HG02571 (cell line): ENCODE measurements around the gene GLG1.
"Not testable (repeated sequence)": the region's sequence is repeated elsewhere in the genome, so short reads cannot be mapped to it uniquely, and the experiment has no call there.

Experiments
- ATAC-seq: cut with Tn5 transposase; IDR thresholded peaks from one replicate; pipeline ENCODE4 v1.9.1; 2021; ENCODE audit warnings: mild to moderate bottlenecking, moderate library complexity; ENCODE audit not compliant: unreplicated experiment

The GLG1 gene

DNA sequence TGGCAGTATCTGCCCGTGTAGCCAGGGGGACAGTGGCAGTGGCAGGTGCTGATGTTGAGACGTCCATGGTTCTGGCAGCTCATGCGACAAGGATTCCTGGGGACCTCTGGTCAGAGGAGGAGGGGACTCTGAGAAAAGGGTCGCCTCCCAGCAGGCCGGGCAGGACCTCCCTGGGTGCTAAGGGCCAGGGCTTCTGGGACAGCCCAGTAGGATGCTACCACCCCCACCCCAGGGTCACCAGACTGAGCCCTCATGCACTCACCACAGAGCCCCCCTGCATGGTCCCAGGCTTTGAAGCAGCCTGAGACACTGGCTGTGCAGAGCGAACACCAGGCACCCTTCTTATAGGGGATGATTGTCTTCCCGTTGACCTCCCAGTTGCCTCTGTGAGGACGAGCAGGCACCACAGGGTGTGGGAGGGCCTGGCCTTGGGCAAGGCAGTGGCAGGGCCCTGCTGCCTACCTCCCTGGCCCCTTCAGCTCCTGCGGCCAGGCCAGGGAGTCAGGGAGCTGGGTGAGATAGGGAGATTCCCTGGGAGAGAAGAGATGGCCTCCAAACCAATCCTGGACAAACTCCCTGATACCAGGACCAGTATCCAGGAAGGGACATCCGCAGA is 194.0 kb downstream of the GLG1 start:
- ATAC-seq, result not testable (repeated sequence)

DNA sequence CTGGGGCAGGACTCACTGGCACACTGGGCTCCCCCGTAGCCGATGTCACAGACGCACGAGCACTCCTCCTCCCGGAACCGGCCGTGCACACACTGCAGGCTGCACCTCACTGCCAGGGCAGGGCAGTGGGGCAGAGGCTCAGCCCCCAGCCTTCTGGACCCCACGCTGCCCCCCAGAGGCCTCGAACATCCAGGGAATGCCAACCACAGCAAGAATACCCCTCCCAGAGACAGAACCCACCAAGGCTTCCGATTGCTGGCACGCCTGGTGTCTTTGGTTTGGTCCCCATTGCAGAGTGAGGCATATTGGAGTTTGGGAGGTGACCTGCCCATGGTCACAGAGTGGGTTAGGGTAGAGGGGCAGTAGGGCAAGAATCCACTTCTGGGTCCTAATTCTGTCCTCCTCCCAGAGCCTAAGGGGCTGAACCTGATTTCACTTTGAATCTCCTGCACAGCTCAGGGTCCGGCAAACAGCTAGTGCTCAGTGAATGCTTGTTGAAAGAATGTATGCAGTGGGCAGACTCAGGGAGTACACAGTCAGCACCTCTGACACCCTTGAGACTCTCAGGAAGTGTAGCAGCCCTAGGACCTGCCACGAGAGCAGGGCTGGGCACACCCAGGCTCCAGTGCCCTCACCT is 194.7 kb downstream of the GLG1 start:
- ATAC-seq, result not testable (repeated sequence)

DNA sequence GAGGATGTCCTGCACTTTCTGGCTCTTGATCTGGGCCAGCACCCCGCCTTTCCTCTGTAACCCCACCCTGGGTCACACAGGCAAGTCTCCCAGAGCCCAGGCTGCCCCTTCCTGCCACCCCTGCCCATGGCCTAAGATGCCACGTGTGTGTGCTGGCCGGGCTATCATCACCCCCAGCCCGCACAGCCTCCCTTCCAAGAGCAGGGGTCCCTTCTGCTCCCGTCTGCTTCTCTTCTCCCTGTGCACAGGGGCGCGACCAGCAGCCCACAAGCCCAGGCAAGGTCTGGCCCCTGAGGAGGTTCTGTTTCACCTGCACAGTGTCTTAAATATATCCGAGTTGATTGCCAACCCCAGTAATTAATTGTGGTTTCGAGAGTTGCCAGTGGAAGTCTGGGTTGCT is 195.9 kb downstream of the GLG1 start:
- ATAC-seq, result not testable (repeated sequence)

DNA sequence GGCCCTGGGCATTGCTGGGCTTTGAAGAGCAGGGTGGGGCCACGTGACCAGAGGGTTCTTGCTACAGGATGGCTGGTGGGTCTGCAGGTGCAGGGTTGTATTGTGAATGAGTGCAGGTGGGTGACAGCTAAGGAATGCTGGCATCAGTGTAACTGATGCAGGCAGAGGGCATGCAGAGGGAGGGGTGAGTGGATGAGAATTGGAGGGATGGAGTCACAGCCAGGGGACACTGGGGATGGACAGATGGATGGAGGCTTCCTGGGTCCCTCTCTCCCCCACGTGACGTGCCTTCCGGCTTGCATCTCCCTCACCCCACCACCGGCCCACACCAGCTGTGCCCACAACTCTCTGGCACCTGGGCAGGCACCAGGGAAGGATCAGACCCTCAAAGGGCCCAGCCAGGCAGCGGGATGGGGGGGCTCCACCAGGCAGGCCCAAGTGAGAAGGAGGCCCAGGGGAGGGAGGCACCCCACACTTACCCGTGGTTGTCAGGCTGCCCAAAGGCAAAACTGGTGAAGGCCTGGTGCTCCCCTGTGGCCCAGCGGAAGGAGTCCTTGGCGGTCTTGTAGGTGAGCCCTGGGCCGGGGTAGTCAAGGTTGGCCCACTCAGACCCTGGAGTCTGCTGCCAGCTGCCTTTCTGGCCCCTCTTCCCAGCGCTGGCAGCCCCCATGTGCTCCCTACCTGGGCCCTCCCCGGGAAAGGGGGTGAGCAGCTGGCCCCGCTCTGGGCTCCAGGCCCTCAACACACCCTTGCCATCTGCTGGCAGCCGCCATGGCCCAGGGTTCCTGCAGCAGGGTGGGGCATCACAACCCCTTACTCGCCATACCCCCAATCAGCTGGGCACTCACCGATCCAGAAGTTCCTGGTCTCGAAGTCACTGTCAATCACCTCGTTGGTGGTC is 196.6 kb downstream of the GLG1 start:
- ATAC-seq, result not testable (repeated sequence)

DNA sequence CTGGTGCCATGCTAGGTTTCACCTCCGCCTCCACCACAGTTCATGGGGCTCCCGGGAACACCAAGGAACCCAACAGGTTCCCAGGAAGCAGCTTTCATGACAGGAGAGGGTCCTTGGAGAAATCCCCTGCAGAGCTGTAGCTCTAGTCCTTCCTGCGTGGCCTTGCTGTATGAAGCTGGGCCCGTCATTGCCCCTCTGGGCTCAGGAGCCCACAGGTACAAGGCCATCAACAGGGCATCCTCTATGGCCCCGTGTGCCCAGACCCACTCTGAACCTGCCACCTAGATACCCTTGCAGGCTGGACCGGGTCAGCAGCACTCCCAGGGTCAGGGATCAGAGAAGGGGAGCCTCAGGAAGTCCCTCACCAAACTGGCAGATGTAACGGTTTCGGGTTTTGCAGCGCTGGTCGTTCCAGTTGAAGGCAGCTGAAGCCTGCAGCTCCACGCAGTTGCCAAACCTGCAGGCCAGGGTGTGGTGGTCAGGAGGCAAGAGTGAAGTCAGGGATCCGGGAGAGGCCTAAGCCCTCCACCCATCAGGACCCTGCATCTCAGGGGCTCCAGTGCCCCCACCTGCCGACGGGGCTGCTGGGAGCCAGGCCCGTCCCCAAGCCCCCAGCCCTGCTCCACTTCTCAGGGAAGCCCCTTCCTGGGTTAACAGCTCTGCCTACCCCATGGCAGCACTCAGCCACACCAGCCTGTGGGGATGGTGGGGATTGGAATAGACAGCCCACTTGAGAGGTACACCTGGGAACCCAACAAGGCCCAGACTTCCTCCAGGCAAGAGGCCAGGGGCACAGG is 197.5 kb downstream of the GLG1 start:
- ATAC-seq, result not testable (repeated sequence)

DNA sequence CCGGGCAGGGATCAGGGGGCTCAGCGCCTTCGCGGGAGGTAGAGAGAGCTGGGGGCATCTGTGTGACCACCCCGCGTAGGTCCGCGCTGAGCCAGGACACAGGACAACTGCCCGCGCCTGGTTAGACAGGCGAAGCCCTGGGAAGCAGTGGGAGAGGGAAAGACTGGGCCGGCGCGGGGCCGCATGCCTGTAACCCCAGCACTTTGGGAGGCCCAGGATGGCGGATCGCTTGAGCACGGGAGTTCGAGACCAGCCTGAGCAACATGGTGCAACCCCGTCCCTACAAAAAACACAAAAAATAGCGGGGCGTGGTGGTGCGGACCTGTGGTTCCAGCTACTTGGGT is 199.6 kb downstream of the GLG1 start:
- not testable (repeated sequence) for ATAC-seq

DNA sequence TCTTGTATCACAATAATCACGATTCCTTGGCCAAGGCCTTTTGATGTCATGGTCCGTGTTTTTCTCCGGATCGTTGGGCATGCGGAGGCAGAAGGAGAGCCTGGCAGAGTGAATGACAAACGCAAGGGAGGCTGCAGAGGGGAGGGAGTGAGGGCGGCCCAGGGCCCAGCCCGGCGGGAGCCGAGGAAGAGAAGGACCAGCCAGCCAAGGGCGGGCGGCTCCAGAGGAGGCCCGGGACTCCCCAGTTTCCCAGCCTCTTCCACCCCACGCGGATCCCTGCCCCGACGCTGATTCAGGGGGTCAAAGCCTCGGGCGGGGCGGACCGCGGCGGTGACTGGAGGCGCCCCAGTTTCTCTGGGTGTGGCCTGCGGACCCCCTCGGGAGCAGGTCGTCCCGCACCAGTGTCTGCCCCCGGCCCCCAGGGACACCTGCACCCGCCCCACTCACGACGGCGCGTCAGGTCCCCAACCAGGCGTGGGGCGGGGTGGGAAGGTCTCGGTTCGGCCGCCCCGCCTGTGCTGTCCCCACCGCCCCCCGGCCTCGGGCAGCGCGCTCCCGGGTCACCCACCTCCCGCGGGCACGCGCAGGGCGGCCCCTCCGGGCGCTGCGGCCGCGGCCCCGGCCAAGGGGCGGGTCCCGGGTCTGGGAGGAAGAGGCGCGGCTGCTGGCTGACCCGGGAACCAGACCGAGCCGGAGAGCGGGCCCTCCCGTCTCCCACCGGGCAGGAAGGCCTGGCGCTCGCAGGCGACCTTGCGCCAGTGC is 200.1 kb downstream of the GLG1 start:
- ATAC-seq, result not testable (repeated sequence)

DNA sequence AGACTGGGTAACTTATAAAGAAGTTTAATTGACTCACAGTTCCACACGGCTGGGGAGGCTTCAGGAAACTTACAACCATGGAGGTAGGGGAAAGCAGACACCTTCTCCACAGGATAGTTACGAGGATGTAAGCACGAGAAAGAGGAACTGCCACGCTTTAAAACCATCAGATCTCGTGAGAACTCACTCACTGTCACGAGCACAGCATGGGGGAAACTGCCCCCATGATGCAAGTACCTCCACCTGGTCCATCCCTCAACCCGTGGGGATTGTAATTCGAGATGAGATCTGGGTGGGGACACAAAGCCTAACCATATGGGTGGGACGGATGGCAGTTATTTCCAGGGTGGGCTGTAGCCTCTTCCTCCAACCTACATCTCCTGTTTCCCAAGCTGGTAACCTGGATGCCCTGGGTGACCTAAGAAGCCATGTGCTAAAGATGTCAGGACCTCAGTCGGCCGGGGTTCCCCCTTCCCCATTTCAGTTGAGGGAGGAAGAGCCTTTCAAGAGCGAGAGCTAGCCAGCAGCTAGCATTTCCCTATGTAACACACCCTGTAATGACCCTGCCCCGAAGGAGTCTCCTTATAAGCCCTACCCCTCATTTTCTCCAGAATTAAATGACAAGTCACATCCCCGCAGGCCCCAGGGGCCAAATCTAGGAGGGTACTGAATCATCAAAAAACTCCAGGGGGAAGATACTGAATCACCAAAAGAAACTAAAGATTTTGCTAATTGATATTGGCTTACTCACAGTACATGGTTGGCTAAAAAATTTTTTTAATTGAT is 202.6 kb downstream of the GLG1 start:
- ATAC-seq, result not testable (repeated sequence)

DNA sequence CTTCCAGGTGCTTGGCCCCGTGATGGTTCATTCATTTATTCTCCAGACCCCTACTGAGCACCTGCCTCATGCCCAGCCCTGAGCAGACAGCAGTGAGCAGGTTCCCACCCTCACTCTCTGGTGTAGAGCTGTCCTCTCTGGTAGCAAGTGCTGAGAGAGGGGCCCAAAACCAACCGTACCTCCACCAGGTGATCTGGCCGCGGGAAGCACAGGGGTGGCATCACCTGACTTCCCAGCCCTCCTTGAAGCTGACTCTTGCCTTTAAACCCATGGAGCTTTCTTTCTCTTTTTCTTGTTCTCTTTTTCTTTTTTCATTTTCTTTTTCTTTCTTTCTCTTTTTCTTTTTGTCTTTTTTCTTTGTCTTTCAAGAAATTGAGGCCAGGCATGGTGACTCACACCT is 206.7 kb downstream of the GLG1 start:
- ATAC-seq, result not testable (repeated sequence)

DNA sequence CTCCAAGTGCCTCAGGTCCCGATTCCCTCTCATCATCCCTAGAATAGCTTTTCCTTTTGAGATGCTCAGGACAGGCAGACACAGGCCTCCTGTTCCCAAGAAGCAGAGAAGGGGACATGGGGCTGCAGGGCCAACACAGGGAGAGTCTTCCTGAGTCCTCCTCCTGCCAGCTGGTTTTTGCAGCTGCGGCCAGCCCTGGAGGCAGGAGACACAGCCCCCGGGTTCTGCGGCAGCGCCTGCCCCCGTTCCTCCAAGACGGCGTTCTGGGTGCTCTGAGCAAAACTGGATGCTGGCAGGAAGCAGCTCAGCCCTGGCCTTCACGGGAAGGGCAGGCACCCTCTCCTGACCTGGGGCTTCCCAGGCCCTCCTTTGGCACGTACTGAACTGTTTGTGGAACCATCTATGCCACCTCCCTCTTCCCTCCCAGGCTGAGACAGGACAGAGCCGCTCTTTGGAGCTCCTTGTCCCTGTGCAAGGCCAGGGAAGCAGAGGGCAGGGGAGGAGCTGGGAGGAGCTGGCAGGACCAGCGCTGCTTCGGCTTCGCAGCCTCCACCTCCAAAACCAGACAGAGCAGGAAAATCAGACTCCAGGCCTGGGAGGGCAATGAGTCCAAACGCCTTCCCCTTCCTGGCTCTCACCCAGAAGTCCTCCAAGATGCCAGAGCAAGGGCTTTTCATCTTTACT is 208.6 kb downstream of the GLG1 start:
- ATAC-seq, result not testable (repeated sequence)
